ENCODE data around the gene NPR3. TPM values are rescaled to one million over a fixed set of nuclear protein-coding genes. Genes with fewer than 3 reads are reported as not detected.

The NPR3 gene
- 2.0 and 6.4 TPM in 2 replicates for total RNA-seq

DNA sequence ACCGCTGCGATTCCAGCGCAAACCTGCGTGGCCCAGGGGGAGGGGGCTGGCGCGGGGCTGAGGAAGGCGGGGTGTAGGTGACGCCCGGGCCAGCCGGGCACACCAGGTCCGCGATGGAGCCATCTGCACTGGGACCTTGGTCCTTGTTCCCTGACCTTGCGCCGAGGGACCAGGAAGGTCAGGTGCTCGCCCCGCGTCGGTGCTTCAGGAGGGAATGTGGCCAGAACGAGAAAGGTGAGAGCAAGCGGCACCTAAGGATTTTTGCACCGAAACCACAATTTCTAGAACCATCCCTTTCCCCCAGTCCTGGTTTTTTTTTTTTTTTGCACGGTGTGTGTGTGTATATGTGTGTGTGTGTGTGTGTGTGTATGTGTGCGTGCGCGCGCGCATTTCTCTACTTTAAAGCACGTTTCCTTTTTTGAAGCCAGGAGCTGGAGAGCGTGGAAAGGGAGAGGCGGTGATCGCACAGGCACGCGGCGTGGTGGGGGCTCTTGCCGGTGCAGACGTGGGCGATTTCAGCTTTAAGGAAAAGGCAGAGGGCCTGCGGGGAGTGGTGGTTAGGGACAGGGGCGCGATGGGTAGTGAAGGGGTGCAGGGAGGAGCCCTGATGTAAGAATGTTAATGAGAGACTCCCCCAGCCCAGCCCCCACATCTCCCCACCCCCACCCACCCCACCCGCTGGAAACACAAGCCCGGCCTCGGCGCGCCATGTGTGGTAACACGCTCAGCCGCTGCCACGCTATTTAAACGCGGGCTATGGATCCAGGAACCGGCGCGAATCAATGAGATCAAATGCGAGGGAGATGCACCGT is at the start of gene NPR3:
Gene NPR3 (plus strand): TSS at position 772 of the 812 bp plus-strand sequence. CDS start 456 bp downstream, outside the sequence.

Other genes starting within 250 kb of the NPR3 start
- 123 and 131 TPM in 2 replicates for gene SUB1, start 125.8 kb upstream of the NPR3 start, total RNA-seq